ENCODE results near the gene RBM25. TPM values are rescaled to one million over a fixed set of nuclear protein-coding genes. Genes with fewer than 3 reads are reported as not detected.

The RBM25 gene
- total RNA-seq, 4 donors from 2014 or later = 64.1 to 87.0 (median 73.8) TPM

DNA sequence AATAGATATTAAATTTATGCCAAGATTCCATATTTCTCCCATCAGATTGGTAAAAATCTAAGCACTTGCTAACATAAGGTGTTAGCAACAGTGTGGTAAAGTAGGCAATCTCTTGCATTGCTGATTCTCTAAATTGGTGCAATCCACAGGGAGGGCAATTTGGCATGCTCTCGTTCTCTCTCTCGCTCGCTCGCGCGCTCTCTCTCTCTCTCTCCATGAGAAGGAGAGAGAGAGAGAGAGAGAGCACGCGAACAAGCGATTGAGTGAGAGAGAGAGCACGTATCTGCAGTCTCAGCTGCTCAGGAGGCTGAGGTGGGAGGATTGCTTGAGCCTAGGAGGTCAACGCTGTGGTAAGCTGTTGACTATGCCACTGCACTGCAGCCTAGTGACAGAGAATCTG is 103.9 kb downstream of the RBM25 start:
- TF ChIP-seq, protein P1, sequence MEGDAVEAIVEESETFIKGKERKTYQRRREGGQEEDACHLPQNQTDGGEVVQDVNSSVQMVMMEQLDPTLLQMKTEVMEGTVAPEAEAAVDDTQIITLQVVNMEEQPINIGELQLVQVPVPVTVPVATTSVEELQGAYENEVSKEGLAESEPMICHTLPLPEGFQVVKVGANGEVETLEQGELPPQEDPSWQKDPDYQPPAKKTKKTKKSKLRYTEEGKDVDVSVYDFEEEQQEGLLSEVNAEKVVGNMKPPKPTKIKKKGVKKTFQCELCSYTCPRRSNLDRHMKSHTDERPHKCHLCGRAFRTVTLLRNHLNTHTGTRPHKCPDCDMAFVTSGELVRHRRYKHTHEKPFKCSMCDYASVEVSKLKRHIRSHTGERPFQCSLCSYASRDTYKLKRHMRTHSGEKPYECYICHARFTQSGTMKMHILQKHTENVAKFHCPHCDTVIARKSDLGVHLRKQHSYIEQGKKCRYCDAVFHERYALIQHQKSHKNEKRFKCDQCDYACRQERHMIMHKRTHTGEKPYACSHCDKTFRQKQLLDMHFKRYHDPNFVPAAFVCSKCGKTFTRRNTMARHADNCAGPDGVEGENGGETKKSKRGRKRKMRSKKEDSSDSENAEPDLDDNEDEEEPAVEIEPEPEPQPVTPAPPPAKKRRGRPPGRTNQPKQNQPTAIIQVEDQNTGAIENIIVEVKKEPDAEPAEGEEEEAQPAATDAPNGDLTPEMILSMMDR (IDR thresholded peaks at IDR 0.05; ENCODE audit: low read depth) = no peak

DNA sequence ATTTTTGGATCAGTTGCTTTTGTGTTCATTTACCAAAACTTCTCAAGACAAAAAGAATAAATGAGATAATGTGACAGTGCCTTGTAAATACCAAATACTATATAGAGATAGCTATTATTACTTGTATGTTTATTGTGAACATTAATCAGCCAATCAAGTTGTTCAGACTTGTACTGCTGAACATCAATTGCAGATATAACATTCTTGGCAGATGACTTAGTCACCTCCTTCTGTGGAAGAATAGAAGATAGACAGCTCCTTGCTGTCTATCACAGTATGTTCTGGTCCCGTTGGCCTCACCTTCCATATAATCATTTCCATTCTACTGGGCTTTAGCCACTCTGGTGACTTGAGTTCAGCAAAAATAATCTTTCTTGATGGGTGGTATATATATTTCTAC is 108.1 kb downstream of the RBM25 start:
- TF ChIP-seq, protein P1 (IDR thresholded peaks at IDR 0.05; ENCODE audit: low read depth) = no peak

DNA sequence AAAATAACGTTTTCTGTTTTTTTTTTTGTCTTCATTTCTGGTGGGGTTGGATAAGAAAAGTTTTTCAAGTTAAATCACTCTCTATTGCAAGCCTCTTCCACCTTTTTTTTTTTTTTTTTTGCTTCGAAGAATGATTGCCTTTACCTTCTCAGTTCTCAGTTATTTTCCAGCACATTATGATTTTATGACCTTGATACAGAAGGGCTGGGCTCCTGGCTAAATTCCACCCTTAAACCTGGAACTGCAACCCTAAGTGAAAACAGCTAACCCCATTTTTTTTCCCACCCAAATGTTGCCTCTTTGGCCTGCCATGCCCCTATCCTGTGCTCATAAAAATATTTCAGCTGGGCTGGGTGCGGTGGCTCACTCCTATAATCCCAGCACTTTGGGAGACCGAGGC is 109.4 kb downstream of the RBM25 start:
- TF ChIP-seq, protein P1 (IDR thresholded peaks at IDR 0.05; ENCODE audit: low read depth) = no peak

DNA sequence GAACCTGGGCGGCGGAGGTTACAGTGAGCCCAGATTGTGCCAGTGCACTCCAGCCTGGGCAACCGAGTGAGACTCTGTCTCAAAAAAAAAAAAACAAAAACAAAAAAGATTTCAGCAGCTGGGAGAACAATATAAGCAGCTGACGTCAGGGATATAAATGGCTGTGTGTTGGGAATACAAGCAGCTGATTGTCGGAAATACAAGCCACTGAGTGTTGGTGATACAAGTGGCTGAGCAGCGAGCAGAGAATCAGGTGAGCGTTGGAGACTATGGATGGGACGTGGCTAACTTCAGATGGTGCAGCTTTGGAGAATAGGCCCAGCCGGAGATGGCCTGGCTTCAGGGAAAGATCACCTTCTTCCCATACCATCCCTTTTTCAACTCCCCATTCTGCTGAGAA is 109.9 kb downstream of the RBM25 start:
- TF ChIP-seq, protein P1 (IDR thresholded peaks at IDR 0.05; ENCODE audit: low read depth) = no peak

DNA sequence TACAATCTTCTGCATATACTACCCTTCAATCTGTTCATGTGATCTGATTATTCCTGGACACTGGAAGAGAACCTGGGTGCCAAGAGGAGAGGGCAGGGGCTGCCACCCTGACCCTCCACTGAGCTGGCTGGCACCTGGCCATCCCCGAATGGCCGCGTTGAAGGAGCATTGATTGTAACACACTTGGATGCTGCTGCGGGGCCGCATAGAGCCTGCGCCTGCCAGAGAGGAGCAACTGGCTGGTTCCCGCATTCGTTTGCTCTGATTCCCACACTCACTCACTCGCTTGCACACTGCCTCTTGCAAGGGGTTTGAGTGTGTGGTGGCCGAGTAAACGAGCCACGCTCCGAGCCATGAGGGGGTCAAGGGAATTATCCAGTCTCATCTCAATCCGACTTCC is 110.4 kb downstream of the RBM25 start:
- TF ChIP-seq, protein P1 (IDR thresholded peaks at IDR 0.05; ENCODE audit: low read depth) = no peak

DNA sequence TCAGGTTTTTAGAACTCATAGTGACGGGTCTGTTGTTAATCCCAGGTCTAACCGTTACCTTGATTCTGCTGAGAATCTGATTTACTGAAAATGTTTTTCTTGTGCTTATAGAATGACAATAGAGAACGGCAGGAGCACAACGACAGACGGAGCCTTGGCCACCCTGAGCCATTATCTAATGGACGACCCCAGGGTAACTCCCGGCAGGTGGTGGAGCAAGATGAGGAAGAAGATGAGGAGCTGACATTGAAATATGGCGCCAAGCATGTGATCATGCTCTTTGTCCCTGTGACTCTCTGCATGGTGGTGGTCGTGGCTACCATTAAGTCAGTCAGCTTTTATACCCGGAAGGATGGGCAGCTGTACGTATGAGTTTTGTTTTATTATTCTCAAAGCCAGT is 112.4 kb downstream of the RBM25 start:
- TF ChIP-seq, protein P1 (IDR thresholded peaks at IDR 0.05; ENCODE audit: low read depth) = no peak

DNA sequence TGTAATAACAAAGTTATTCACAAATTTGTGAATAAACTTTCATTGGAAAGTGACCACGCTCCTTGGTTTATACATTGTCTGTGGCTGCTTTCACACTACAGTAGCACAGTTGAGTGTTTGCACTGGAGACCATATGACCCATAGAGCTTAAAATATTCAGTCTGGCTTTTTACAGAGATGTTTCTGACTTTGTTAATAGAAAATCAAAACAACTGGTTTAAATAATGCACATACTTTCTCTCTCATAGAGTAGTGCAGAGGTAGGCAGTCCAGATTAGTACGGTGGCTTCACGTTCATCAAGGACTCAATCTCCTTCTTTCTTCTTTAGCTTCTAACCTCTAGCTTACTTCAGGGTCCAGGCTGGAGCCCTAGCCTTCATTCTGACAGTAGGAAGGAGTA is 114.2 kb downstream of the RBM25 start:
- TF ChIP-seq, protein P1 (IDR thresholded peaks at IDR 0.05; ENCODE audit: low read depth) = no peak
